ENCODE results near the gene PSMB11.

Gene PSMB11

DNA sequence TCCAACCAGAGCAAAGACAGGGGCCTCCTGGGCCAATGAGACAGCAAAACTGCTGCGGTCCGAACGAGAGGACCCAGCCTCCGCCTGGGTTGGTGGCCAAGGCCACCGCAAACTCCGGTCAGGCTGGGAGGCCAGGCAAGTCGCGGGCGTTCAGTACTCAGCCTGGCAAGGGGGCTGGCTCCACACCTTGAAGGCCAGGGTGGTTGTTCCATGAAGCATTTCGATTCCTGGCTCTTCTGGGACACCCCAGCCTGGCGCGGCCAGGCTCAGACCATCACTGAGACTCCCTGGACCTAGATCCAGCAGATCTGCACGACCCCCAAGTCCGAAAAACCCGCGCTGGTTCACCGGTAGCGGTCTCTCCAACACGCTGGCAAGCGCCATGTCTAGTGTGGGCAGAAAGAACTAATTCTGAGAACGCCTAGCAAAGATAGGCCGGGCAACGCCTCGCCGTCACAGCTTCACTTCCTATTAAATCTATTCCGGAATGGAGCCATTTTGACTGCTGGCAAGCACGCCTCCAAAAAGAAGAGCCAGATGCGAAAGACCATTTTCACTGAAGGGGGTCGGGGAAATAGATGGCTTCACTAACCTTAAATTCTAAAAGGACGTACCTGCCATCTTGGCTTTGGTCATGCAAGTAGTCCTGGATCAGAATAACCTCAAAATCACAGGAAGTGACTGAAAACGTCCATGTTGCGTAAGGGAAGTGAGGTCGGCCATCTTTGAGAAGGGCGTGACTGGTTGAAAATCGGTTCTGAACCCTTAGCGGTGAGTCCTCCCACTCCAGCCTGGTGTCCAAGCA, 7.3 kb upstream of the PSMB11 start, which contains the start of gene PSMB5:
Gene PSMB5 (minus strand): TSS at position 403 of the 805 bp plus-strand sequence. CDS start 19 bp downstream, at position 384.
- peak; percentile 89 for DNase-seq (ENCODE audit: low spot score)

DNA sequence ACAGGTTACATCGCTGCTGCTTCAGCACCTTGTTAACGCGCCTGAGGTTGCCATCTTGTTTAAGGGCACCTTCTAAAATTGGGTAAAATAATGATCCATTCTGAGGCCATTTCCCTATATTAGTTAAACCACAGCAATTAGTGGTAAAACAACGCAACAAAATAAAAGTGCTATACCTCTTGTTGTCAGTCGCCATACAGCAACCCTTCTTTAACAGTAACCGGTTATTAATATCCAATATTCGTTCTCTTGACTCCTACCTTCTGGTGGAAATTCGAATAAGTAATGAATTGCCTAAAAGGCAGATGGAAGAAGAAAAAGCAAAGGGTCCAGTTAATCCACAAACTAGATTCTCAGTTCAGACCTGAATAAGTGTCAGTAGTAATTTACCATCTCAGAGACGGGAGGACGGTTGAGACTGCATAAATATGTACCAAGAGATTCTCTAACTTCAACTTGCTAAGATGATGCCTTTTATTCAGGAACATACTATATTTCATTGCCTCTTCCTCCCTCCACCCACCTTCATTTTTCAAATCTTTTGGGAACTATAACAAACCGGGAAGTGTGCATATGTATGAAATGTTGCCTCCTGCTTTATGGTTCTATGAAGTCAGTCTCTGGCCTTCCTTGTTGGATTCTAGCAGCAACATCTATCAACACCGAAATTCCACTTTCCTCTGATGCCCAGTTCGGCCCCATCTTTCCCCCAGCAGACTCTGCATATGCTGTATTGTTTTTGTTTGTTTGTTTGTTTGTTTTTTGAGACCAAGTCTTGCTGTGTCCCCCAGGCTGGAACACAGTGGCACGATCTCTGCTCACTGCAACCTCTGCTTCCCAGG, 6.5 kb upstream of the PSMB11 start:
- no peak for TF ChIP-seq CTCF (IDR thresholded peaks at IDR 0.05; ENCODE audit: extremely low read depth, missing control alignments)
- DNase-seq (ENCODE audit: low spot score) = no peak

More for the DNA sequence above, 7.3 kb upstream of the PSMB11 start, which contains the start of gene PSMB5:
- TF ChIP-seq CTCF (IDR thresholded peaks at IDR 0.05; ENCODE audit: extremely low read depth, missing control alignments) = no peak

DNA sequence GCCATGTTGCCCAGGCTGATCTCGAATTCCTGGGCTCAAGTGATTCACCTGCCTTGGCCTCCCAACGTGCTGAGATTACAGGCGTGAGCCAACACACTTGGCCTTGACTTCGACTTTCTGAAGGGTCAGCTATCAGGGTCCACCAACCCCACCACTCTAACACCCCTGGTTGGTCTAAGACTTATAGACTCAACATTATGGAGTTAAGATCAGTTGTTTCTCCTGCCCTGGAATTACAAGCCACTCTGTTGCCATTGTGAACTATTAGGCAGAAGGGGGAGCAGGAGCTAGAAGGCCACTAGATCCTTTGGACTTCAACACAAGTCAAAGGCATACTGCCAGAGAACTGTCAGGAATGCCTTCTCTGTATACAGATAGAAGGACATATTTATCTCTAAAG, 1.9 kb upstream of the PSMB11 start:
- DNase-seq (ENCODE audit: low spot score) = no peak
- no peak for TF ChIP-seq CTCF (IDR thresholded peaks at IDR 0.05; ENCODE audit: extremely low read depth, missing control alignments)

GRCh38 chr14:23041729-23042128, 283 bp upstream of the PSMB11 start:
- DNase-seq (ENCODE audit: low spot score) = no peak
- no peak for TF ChIP-seq CTCF (IDR thresholded peaks at IDR 0.05; ENCODE audit: extremely low read depth, missing control alignments)

DNA sequence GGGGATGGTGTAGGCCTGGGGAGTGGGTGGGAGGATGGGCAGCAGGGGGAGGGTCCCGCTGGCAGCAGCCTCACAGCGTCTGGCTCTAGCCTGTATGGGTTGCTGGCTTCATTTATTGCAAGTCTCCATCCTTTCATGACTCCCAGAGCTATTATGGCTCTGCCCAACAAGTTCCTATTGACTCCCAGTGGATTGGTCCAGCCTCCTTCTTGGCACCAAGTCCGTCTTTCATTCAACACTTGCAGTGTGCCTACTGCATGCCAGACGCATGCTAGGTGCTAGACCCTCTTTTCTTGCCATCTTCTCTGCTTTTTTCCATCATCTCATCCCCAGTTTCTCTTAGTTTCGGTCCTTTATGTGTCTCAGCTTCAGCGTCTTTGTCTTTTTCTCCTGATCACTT, 1.1 kb downstream of the PSMB11 start:
- TF ChIP-seq CTCF (IDR thresholded peaks at IDR 0.05; ENCODE audit: extremely low read depth, missing control alignments) = no peak
- DNase-seq (ENCODE audit: low spot score) = no peak

DNA sequence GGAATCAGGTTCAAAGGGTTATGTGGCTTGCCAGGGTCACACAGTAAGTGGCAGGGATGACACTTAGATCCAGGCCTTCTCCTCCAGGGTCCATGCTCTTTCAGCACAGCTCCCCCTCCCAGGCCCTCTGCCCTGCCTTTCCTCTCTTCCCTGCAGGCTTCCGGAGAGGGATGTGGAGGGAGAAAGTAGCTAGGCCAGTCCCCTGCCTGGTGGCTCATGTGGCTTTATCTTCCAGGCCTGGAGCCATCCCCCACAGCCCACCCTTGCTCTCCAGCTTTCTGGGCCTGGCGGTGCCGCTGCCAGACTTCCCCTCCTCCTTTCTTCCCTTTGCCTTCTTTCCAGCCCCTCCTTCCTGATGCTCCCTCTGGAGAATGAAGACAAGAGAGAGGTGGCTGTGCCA, 1.7 kb downstream of the PSMB11 start:
- DNase-seq (ENCODE audit: low spot score) = no peak
- TF ChIP-seq CTCF (IDR thresholded peaks at IDR 0.05; ENCODE audit: extremely low read depth, missing control alignments) = no peak

- TF ChIP-seq CTCF (IDR thresholded peaks at IDR 0.05; ENCODE audit: extremely low read depth, missing control alignments) = no peak
- DNase-seq (ENCODE audit: low spot score) = no peak
Observed at GRCh38 chr14:23044840-23045239, 2.8 kb downstream of the PSMB11 start.
